ENCODE data around the gene CPT1C. TPM values are rescaled to one million over a fixed set of nuclear protein-coding genes. Genes with fewer than 3 reads are reported as not detected.

Gene CPT1C
- total RNA-seq, 2 donors from 2014 or later = 0.66 to 3.4 TPM

GRCh38 chr19:49676784-49677230, 14.1 kb upstream of the CPT1C start:
- intact Hi-C loops (cut with DNase I) = no loop called here
- peak in 1 of 7 experiments; percentile 2 for TF ChIP-seq CTCF (IDR thresholded peaks at IDR 0.05)
- TF ChIP-seq POLR2A (IDR thresholded peaks at IDR 0.05) = no peak
- H3K4me3 ChIP-seq = peak overlapping the region; percentile 90 to 92
- WGBS, 2 donors = 0 to 1% methylated on average over 10 to 34 of the region's 34 CpGs
- ATAC-seq (peak; percentile 85), DNase-seq (peak; percentile 100)
- H3K27me3 ChIP-seq = no peaks in the 10 kb centered on the region
- H3K36me3 ChIP-seq (replicated peaks in 1 of 2; ENCODE audit: insufficient read depth in 1 of 2, low read depth in 2 of 2) = peaks cover under 1 to 1% of the 10 kb centered on the region in 2 donors
- H3K27ac ChIP-seq = peak overlapping the region; percentile 91 to 95 (median 94)
- H3K4me1 ChIP-seq = peaks cover 55% of the 10 kb centered on the region
- no peaks in the 10 kb centered on the region for H3K9me3 ChIP-seq

GRCh38 chr19:49677231-49677900, 13.6 kb upstream of the CPT1C start, which contains the start of gene PRMT1:
Gene PRMT1 (plus strand): TSS chr19:49677271. CDS start chr19:49677281, 10 bp downstream.
- Histone ChIP-seq H3K27me3 (no peaks in the 10 kb centered on the region), H3K9me3 (no peaks in the 10 kb centered on the region), H3K4me1 (peaks cover 49% of the 10 kb centered on the region), H3K27ac (peak within 1 kb of the TSS; percentile 91 to 95 (median 94)), H3K36me3 (replicated peaks in 1 of 2; ENCODE audit: insufficient read depth in 1 of 2, low read depth in 2 of 2) (peaks cover 6 to 7% of the 10 kb centered on the region in 2 donors), H3K4me3 (peak within 1 kb of the TSS; percentile 90 to 92)
- DNase-seq = peak in 2 of 4 donors; percentile 45 to 55
- 0% methylated on average over 17 to 55 of the region's 57 CpGs for WGBS, 2 donors
- intact Hi-C loops (cut with DNase I) = no loop called here
- TF ChIP-seq CTCF (IDR thresholded peaks at IDR 0.05) (no peak), POLR2A (IDR thresholded peaks at IDR 0.05) (peak; percentile 74 to 95 (median 92))
- no peak for ATAC-seq

- peak overlapping the region; percentile 90 to 92 for H3K4me3 ChIP-seq
- peaks cover 47% of the 10 kb centered on the region for H3K4me1 ChIP-seq
- 0 to 2% methylated on average over 7 to 21 of the region's 21 CpGs for WGBS, 2 donors
- ATAC-seq (no peak), DNase-seq (peak; percentile 69 to 83 (median 74))
- intact Hi-C loops (cut with DNase I) = no loop called here
- peaks cover 6 to 8% of the 10 kb centered on the region in 2 donors for H3K36me3 ChIP-seq (replicated peaks in 1 of 2; ENCODE audit: insufficient read depth in 1 of 2, low read depth in 2 of 2)
- no peaks in the 10 kb centered on the region for H3K27me3 ChIP-seq
- H3K9me3 ChIP-seq = no peaks in the 10 kb centered on the region
- peak overlapping the region; percentile 74 to 92 (median 90) for H3K27ac ChIP-seq
- peak in 1 of 3 donors; percentile 11 for TF ChIP-seq POLR2A (IDR thresholded peaks at IDR 0.05)
- peak; percentile 46 to 69 (median 60) for TF ChIP-seq CTCF (IDR thresholded peaks at IDR 0.05)
Observed at GRCh38 chr19:49677901-49678674, 12.8 kb upstream of the CPT1C start.

GRCh38 chr19:49678985-49679770, 11.7 kb upstream of the CPT1C start:
- intact Hi-C loops (cut with DNase I) = no loop called here
- peak overlapping the region in 2 of 4 donors; percentile 52 to 91 for H3K27ac ChIP-seq
- DNase-seq (no peak), ATAC-seq (no peak)
- no peaks in the 10 kb centered on the region for H3K9me3 ChIP-seq
- peaks cover 47% of the 10 kb centered on the region for H3K4me1 ChIP-seq
- no peaks in the 10 kb centered on the region for H3K27me3 ChIP-seq
- 47 to 48% methylated on average over 9 to 12 of the region's 12 CpGs for WGBS, 2 donors
- TF ChIP-seq CTCF (IDR thresholded peaks at IDR 0.05) (no peak), POLR2A (IDR thresholded peaks at IDR 0.05) (no peak)
- no peak overlapping the region for H3K4me3 ChIP-seq
- peaks cover 6 to 13% of the 10 kb centered on the region in 2 donors for H3K36me3 ChIP-seq (replicated peaks in 1 of 2; ENCODE audit: insufficient read depth in 1 of 2, low read depth in 2 of 2)

All from body of pancreas (tissue), 4 donors.